NCI-H2171 treated with DMSO at 0.1 percent for 48 hours (cell line): Measurements from ENCODE around the gene RAB3D.

ENCODE experiments used
- DNase-seq: peaks from one replicate; lab custom pipeline; 2025; lab: John Stamatoyannopoulos, UW

The RAB3D gene

GRCh38 chr19:11295180-11295579 is 44.3 kb downstream of the RAB3D start:
- no peak for DNase-seq

DNA sequence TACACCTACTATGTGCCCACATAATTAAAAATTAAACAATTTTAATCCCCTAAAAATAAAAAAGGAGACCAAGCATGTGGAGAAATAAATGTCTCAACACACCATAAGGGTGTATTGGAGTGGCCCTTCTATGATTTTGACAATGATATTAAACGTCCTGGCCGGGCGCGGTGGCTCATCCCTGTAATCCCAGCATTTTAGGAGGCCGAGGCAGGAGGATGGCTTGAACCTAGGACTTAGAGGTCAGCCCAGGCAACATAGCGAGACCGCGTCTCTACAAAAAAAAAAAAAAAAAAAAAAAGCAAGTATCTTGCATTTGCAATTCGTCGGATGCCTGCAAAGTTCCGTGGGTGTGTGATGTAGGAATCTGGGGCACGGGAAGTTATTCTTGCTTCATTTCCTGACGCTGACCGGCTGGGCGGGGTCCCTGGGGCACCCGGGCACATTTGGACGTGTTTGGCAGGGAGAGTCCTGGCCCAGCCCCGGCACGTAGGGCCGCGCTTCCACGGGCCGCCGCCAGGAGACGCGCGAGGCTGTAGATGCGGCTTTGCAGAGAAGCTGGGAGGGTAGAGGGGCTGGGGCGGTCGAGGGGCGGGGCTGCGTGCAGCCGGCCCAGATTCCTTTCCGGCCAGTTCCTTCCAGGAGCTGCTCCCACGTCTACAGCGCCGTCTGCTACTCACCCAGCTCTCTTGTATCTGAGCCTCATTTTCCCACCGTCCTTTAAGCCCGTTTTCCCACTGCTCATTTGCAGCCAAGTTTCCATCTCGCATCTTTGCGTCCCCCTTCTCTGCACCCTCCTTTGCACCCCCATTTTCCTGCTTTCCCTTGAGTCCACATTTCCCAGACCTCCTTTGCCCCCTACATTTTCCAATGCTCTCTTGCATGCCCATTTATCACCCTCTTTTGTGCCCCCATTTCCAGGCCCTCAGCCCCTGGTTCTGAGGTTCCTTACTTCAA is 45.7 kb downstream of the RAB3D start:
- DNase-seq = peak; percentile 89

DNA sequence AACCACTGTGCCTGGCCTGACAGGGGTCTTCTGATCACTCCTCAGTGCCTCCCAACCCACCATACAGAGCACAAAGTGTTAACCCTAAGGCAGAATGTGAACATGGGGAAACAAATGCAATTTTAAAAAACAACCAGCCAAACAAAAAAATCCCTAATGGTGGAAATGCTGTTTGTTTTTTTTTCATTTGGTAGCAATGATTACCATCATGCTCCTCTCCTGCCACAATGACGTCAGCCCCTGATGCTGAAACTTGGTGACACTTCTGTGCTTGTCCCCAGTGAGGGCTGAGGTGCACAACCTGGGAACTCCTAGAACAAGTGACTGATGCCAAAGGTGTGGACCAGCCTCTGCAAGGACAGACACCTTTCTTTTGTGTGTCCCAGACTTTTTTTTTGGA is 47.5 kb downstream of the RAB3D start:
- no peak for DNase-seq

DNA sequence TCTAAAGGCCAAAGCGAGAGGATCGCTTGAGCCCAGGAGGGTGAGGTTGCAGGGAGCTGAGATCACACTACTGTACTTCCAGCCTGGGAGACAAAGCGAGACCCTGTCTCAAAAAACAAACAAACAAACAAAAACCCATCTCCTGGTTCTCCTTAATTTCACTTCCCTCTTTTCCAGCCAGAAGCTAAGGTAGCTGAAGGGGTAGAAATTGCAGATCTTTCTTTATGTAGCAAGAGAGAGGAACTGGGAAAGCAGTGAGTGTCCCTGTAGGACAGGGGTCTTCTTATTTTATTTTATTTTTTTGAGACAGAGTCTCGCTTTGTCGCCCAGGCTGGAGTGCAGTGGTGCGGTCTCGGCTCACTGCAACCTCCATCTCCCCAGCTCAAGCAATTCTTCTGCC is 48.0 kb downstream of the RAB3D start:
- no peak for DNase-seq

DNA sequence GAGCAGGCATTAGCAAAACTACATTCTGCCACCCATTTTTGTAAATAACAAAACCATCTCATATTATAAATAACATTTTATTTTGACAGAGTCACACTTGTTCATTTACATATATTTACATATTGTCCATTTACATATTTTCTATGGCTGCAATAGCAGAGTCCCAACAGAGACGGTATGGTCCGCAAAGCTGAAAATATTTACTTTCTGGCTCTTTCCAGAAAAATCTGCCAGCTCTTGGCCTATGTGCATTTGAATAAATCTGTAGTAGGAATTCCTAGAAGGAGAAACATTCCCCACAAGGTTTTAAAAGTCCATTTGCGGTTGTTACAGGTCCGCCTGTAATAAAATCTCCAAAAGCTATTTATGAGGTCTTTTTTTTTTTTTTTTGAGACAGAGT is 49.2 kb downstream of the RAB3D start:
- no peak for DNase-seq

- DNase-seq = no peak
These were observed 51.1 kb downstream of the RAB3D start for GRCh38 chr19:11288349-11288748.

GRCh38 chr19:11286312-11286974 is 53.0 kb downstream of the RAB3D start:
- DNase-seq = no peak

DNA sequence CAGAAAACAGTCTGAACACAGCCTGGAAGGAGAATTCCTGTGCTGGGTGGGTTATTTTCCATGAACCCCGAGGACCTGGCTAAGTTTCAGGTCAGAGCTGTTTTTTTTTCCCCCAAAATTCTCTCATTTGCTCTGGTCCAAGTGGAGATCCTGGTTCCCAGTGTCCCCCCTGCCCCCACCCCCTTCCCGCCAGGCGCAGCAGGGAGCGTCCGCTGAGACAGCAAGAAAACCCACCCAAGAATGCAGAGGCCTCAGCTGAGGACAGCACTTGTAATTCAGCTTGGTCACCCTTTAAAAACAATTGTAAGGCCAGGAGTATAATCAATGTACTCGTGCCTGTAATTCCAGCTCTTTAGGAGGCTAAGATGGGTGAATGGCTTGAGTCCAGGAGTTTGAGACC is 54.9 kb downstream of the RAB3D start:
- no peak for DNase-seq

DNA sequence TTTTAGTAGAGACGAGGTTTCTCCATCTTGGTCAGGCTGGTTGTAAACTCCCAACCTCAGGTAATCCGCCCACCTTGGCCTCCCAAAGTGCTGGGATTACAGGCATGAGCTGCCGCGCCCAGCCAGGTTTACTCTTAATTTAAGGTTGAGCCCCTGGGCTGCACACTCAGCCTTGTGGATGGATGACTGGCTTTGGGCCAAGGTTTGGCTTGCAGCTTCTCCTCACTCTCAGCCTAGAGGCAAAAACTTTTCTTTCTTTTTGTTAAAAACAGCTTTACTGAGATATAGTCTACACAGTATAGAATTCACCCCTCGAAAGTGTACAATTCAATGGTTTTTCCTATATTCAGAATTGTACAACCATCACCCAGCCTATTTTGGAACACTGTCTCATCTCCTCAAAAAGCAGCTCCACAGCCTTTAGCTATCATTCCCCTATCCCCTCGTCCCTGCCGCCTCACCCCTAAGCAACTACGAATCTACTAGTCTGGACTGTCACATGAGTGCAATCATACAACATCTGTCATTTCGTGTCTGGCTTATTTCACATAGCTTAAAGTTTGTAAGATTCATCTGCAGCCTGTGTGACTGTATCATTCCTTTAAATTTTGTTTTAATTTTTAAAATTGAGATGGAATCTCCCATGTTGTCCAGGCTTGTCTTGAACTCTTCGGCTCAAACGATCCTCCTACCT is 58.0 kb downstream of the RAB3D start:
- DNase-seq = no peak

- DNase-seq = no peak
These were observed 59.8 kb downstream of the RAB3D start for GRCh38 chr19:11279505-11280236.

- DNase-seq = no peak
These were observed 60.8 kb downstream of the RAB3D start for GRCh38 chr19:11278670-11279069.

DNA sequence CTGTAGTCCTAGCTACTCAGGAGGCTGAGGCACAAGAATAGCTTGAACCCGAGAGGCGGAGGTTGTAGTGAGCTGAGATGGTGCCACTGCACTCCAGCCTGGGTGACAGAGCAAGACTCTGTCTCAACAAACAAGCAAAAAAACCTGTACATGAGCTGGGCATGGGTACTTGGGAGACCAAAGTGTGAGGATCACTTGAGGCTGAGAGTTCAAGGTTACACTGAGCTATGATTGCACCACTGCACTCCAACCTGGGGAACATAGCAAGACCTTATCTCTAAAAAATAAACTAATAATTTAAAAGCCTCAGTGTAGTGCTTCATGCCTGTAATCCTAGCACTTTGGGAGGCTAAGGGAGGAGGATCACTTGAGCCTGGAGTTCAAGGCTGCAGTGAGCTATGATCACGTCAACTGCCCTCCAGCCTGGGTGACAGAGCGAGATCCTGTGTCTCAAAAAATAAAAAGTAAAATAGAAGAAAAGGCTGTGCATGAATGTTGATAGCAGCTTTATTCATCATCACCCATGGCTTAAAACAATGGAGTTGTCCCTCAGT is 64.8 kb downstream of the RAB3D start:
- no peak for DNase-seq

- no peak for DNase-seq
These were observed 65.5 kb downstream of the RAB3D start for GRCh38 chr19:11273989-11274388.

GRCh38 chr19:11273296-11273695 is 66.2 kb downstream of the RAB3D start:
- no peak for DNase-seq
